ENCODE data around the gene KL. TPM values are rescaled to one million over a fixed set of nuclear protein-coding genes. Genes with fewer than 3 reads are reported as not detected.

The KL gene
- total RNA-seq, 1 donor from 2014 or later: 3.6 TPM

GRCh38 chr13:32984857-32985626 lies 31.2 kb upstream of the KL start:
- Mint-ChIP-seq H3K27ac (no peak overlapping the region), H3K4me1 (ENCODE audit: unreplicated experiment) (peaks cover 5% of the 10 kb centered on the region), H3K27me3 (no peaks in the 10 kb centered on the region), H3K36me3 (no peaks in the 10 kb centered on the region), H3K4me3 (no peak overlapping the region), H3K9me3 (peaks cover 6% of the 10 kb centered on the region)
- TF ChIP-seq, protein P1, sequence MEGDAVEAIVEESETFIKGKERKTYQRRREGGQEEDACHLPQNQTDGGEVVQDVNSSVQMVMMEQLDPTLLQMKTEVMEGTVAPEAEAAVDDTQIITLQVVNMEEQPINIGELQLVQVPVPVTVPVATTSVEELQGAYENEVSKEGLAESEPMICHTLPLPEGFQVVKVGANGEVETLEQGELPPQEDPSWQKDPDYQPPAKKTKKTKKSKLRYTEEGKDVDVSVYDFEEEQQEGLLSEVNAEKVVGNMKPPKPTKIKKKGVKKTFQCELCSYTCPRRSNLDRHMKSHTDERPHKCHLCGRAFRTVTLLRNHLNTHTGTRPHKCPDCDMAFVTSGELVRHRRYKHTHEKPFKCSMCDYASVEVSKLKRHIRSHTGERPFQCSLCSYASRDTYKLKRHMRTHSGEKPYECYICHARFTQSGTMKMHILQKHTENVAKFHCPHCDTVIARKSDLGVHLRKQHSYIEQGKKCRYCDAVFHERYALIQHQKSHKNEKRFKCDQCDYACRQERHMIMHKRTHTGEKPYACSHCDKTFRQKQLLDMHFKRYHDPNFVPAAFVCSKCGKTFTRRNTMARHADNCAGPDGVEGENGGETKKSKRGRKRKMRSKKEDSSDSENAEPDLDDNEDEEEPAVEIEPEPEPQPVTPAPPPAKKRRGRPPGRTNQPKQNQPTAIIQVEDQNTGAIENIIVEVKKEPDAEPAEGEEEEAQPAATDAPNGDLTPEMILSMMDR (conservative IDR thresholded peaks at IDR 0.05): no peak
- no peak for DNase-seq (ENCODE audit: extremely low spot score, unreplicated experiment)

DNA sequence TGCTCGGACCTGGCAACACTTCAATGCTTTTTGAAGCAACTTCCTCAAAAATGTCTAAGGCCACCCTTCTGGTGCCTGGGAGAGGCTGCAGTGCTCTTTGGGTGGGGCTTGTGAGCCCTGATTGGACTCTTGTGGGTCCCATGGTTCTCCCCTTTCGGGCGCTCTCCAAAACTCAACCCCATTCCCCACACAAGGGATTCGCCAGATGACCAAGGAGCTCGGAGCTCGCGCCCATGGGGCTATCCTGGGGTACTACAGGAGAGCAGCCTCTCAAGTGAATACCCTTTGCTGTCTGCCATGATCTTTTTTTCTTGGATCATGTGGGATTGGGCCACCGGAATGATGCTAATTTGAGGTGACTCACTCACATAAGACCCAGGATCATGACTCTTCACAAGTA lies 29.7 kb upstream of the KL start:
- DNase-seq (ENCODE audit: extremely low spot score, unreplicated experiment): no peak
- H3K27me3 Mint-ChIP-seq: no peaks in the 10 kb centered on the region
- no peaks in the 10 kb centered on the region for H3K36me3 Mint-ChIP-seq
- H3K4me1 Mint-ChIP-seq (ENCODE audit: unreplicated experiment): peaks cover 5% of the 10 kb centered on the region
- no peak overlapping the region for H3K27ac Mint-ChIP-seq
- no peak overlapping the region for H3K4me3 Mint-ChIP-seq
- TF ChIP-seq, protein P1 (conservative IDR thresholded peaks at IDR 0.05): no peak
- peaks cover 6% of the 10 kb centered on the region for H3K9me3 Mint-ChIP-seq

- Mint-ChIP-seq H3K27ac (no peak overlapping the region), H3K4me3 (no peak overlapping the region), H3K27me3 (no peaks in the 10 kb centered on the region), H3K4me1 (ENCODE audit: unreplicated experiment) (peaks cover 5% of the 10 kb centered on the region), H3K36me3 (no peaks in the 10 kb centered on the region), H3K9me3 (peaks cover 6% of the 10 kb centered on the region)
- TF ChIP-seq, protein P1 (conservative IDR thresholded peaks at IDR 0.05): no peak
- no peak for DNase-seq (ENCODE audit: extremely low spot score, unreplicated experiment)
Observed at GRCh38 chr13:32987462-32987861, 28.8 kb upstream of the KL start.

DNA sequence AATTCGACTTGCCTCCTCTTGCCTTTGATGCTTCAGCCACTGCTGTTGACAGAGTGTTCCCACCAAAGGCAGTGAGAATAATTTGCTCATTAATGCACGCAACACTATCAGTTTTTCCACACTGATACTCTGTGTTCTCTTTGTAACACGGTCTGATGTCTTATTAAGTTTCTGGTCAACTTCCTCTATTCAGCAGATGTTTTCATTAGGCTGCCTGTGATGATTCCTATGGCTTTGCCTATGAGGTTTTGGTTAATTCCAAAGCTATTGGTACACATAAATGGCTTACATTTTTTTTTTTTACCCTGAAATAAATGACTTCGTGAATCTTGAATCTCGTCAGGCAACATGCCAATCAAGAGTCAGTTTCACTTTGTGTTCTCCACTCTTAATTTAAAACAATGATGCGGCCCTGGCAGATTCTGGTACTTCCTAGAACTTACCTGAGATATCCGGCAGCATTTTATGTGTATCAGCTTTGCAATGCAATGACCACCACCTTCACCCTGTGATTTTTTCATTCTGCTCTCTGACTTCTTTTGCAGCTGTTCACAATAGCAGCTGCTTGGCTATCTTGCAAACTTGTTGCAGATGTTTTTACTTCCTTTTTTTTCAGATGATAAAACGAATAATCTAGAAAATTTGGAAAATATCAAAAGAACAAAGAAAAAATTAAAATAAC lies 27.5 kb upstream of the KL start:
- no peak for DNase-seq (ENCODE audit: extremely low spot score, unreplicated experiment)
- Mint-ChIP-seq H3K4me1 (ENCODE audit: unreplicated experiment) (peaks cover 5% of the 10 kb centered on the region), H3K27me3 (no peaks in the 10 kb centered on the region), H3K9me3 (peaks cover 6% of the 10 kb centered on the region), H3K36me3 (no peaks in the 10 kb centered on the region), H3K4me3 (no peak overlapping the region), H3K27ac (no peak overlapping the region)
- TF ChIP-seq, protein P1 (conservative IDR thresholded peaks at IDR 0.05): no peak

DNA sequence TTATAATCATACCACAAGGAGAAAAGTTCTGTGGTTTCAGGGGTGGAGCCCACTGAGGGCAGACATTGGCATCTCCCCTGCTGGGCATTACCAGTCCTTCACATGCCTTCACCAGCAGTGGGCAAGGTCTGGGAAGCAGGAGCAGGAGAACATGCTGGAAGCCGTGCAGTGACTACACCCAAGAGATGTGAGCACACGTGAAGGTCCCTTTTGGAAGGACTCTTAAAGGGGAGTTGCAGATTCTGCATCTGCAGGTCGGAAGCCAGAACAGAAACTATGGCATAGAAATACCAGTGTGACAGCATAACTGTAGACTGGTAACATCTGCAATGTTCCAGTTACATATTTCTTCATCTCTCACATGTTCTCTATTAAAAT lies 26.9 kb upstream of the KL start:
- H3K4me3 Mint-ChIP-seq: no peak overlapping the region
- H3K27ac Mint-ChIP-seq: no peak overlapping the region
- H3K9me3 Mint-ChIP-seq: peaks cover 6% of the 10 kb centered on the region
- no peak for DNase-seq (ENCODE audit: extremely low spot score, unreplicated experiment)
- H3K4me1 Mint-ChIP-seq (ENCODE audit: unreplicated experiment): peaks cover 5% of the 10 kb centered on the region
- TF ChIP-seq, protein P1 (conservative IDR thresholded peaks at IDR 0.05): no peak
- H3K27me3 Mint-ChIP-seq: no peaks in the 10 kb centered on the region
- H3K36me3 Mint-ChIP-seq: no peaks in the 10 kb centered on the region
